Activated CD4-positive, alpha-beta memory T cell treated with anti-CD3 and anti-CD28 coated beads, Interleukin-2, amount 10 ng/mL, durations not matched to agents 7 days and 5 days (primary cell): ENCODE measurements around the gene ANKLE2. TPM values are rescaled to one million over a fixed set of nuclear protein-coding genes. Genes with fewer than 3 reads are reported as not detected.

Experiments
- CTCF ChIA-PET: fragments of 350-600 bp; sonication (Branson Sonifier 250); formaldehyde crosslinking; loops from one replicate; lab custom pipeline; 2021; ENCODE audit warnings: antibody characterized with exemption, inconsistent platforms; lab: Charles Lee
- POLR2A ChIA-PET: fragments of 350-600 bp; sonication (Branson Sonifier 250); formaldehyde crosslinking; loops from one replicate; lab custom pipeline; 2021; ENCODE audit warnings: antibody characterized with exemption; lab: Charles Lee
- DNase-seq: peaks from one replicate; pipeline ENCODE4 v3.0.0-alpha.2; 2020
- H3K27ac Mint-ChIP-seq: one replicate; pipeline ENCODE4 v1.8.0; 2021; ENCODE audit warnings: mild to moderate bottlenecking, mixed read lengths
- H3K27me3 Mint-ChIP-seq: one replicate; pipeline ENCODE4 v1.8.0; 2021; ENCODE audit warnings: mixed read lengths
- H3K36me3 Mint-ChIP-seq: one replicate; pipeline ENCODE4 v1.8.0; 2021; ENCODE audit warnings: low read depth, mixed read lengths
- H3K4me1 Mint-ChIP-seq: one replicate; pipeline ENCODE4 v1.8.0; 2021; ENCODE audit warnings: mixed read lengths
- H3K4me3 Mint-ChIP-seq: one replicate; pipeline ENCODE4 v1.8.0; 2021; ENCODE audit warnings: mild to moderate bottlenecking, mixed read lengths
- H3K9me3 Mint-ChIP-seq: one replicate; pipeline ENCODE4 v1.8.0; 2021; ENCODE audit warnings: mixed read lengths
- total RNA-seq, 2 experiments: library from RNA; stranded (reverse); gene quantifications; one replicate each; pipeline ENCODE4 v1.2.3, GENCODE V29; 2021

ANKLE2 gene
- total RNA-seq, 2 experiments from 2014 or later, result 88.6 to 89.3 TPM

GRCh38 chr12:132731574-132731973 is 30.1 kb downstream of the ANKLE2 start:
- Mint-ChIP-seq H3K27ac (no peak overlapping the region), H3K36me3 (peaks cover 92% of the 10 kb centered on the region), H3K27me3 (no peaks in the 10 kb centered on the region), H3K4me3 (no peak overlapping the region), H3K9me3 (no peaks in the 10 kb centered on the region), H3K4me1 (no peaks in the 10 kb centered on the region)
- no peak for DNase-seq
- ChIA-PET CTCF (no interaction called here), POLR2A (no interaction called here)

GRCh38 chr12:132730353-132730752 is 31.3 kb downstream of the ANKLE2 start:
- Mint-ChIP-seq H3K4me3 (no peak overlapping the region), H3K27me3 (no peaks in the 10 kb centered on the region), H3K4me1 (no peaks in the 10 kb centered on the region), H3K27ac (no peak overlapping the region), H3K9me3 (no peaks in the 10 kb centered on the region), H3K36me3 (peaks cover 92% of the 10 kb centered on the region)
- no peak for DNase-seq
- ChIA-PET POLR2A (no interaction called here), CTCF (interaction anchor here (0.5 kb wide), 1 partner anchor 164 kb away, joined by 3 read pairs; no protein-coding TSS in a partner anchor)

- Mint-ChIP-seq H3K27me3 (no peaks in the 10 kb centered on the region), H3K9me3 (no peaks in the 10 kb centered on the region), H3K36me3 (peaks cover 91% of the 10 kb centered on the region), H3K4me1 (no peaks in the 10 kb centered on the region), H3K4me3 (no peak overlapping the region), H3K27ac (no peak overlapping the region)
- POLR2A ChIA-PET, result no interaction called here
- CTCF ChIA-PET, result no interaction called here
- no peak for DNase-seq
Measured at GRCh38 chr12:132729541-132730320, 31.9 kb downstream of the ANKLE2 start.

GRCh38 chr12:132728502-132728901 is 33.1 kb downstream of the ANKLE2 start:
- no peaks in the 10 kb centered on the region for H3K4me1 Mint-ChIP-seq
- H3K4me3 Mint-ChIP-seq, result no peak overlapping the region
- CTCF ChIA-PET, result no interaction called here
- POLR2A ChIA-PET, result no interaction called here
- DNase-seq, result no peak
- H3K9me3 Mint-ChIP-seq, result no peaks in the 10 kb centered on the region
- peaks cover 88% of the 10 kb centered on the region for H3K36me3 Mint-ChIP-seq
- no peak overlapping the region for H3K27ac Mint-ChIP-seq
- H3K27me3 Mint-ChIP-seq, result no peaks in the 10 kb centered on the region

- Mint-ChIP-seq H3K27me3 (no peaks in the 10 kb centered on the region), H3K4me1 (no peaks in the 10 kb centered on the region), H3K27ac (no peak overlapping the region), H3K36me3 (peaks cover 82% of the 10 kb centered on the region), H3K4me3 (no peak overlapping the region), H3K9me3 (no peaks in the 10 kb centered on the region)
- ChIA-PET CTCF (no interaction called here), POLR2A (no interaction called here)
- DNase-seq, result no peak
Measured at GRCh38 chr12:132727091-132727794, 34.4 kb downstream of the ANKLE2 start.

GRCh38 chr12:132726386-132726785 is 35.2 kb downstream of the ANKLE2 start:
- Mint-ChIP-seq H3K27me3 (no peaks in the 10 kb centered on the region), H3K36me3 (peaks cover 79% of the 10 kb centered on the region), H3K27ac (no peak overlapping the region), H3K4me1 (no peaks in the 10 kb centered on the region), H3K4me3 (no peak overlapping the region), H3K9me3 (no peaks in the 10 kb centered on the region)
- CTCF ChIA-PET, result no interaction called here
- POLR2A ChIA-PET, result no interaction called here
- no peak for DNase-seq

GRCh38 chr12:132724506-132725241 is 37.0 kb downstream of the ANKLE2 start:
- Mint-ChIP-seq H3K27ac (no peak overlapping the region), H3K27me3 (no peaks in the 10 kb centered on the region), H3K9me3 (no peaks in the 10 kb centered on the region), H3K4me3 (no peak overlapping the region), H3K36me3 (peaks cover 73% of the 10 kb centered on the region), H3K4me1 (no peaks in the 10 kb centered on the region)
- ChIA-PET POLR2A (no interaction called here), CTCF (no interaction called here)
- DNase-seq, result no peak

- Mint-ChIP-seq H3K27ac (no peak overlapping the region), H3K27me3 (no peaks in the 10 kb centered on the region), H3K4me1 (no peaks in the 10 kb centered on the region), H3K36me3 (peaks cover 77% of the 10 kb centered on the region), H3K9me3 (no peaks in the 10 kb centered on the region), H3K4me3 (no peak overlapping the region)
- ChIA-PET POLR2A (no interaction called here), CTCF (no interaction called here)
- no peak for DNase-seq
Measured at GRCh38 chr12:132723764-132724140, 37.9 kb downstream of the ANKLE2 start.

- H3K36me3 Mint-ChIP-seq, result peaks cover 74% of the 10 kb centered on the region
- H3K9me3 Mint-ChIP-seq, result no peaks in the 10 kb centered on the region
- no peak overlapping the region for H3K4me3 Mint-ChIP-seq
- DNase-seq, result no peak
- no peak overlapping the region for H3K27ac Mint-ChIP-seq
- H3K4me1 Mint-ChIP-seq, result no peaks in the 10 kb centered on the region
- ChIA-PET POLR2A (no interaction called here), CTCF (no interaction called here)
- H3K27me3 Mint-ChIP-seq, result no peaks in the 10 kb centered on the region
Measured at GRCh38 chr12:132723015-132723763, 38.4 kb downstream of the ANKLE2 start.

GRCh38 chr12:132720606-132721345 is 40.9 kb downstream of the ANKLE2 start:
- CTCF ChIA-PET, result no interaction called here
- Mint-ChIP-seq H3K9me3 (no peaks in the 10 kb centered on the region), H3K36me3 (peaks cover 64% of the 10 kb centered on the region), H3K27ac (no peak overlapping the region), H3K4me1 (no peaks in the 10 kb centered on the region), H3K4me3 (no peak overlapping the region), H3K27me3 (no peaks in the 10 kb centered on the region)
- no peak for DNase-seq
- POLR2A ChIA-PET, result no interaction called here

GRCh38 chr12:132719954-132720324 is 41.7 kb downstream of the ANKLE2 start:
- H3K4me3 Mint-ChIP-seq, result no peak overlapping the region
- H3K27ac Mint-ChIP-seq, result no peak overlapping the region
- CTCF ChIA-PET, result no interaction called here
- H3K36me3 Mint-ChIP-seq, result peaks cover 56% of the 10 kb centered on the region
- no peaks in the 10 kb centered on the region for H3K9me3 Mint-ChIP-seq
- no peaks in the 10 kb centered on the region for H3K27me3 Mint-ChIP-seq
- H3K4me1 Mint-ChIP-seq, result no peaks in the 10 kb centered on the region
- POLR2A ChIA-PET, result no interaction called here
- DNase-seq, result no peak

GRCh38 chr12:132719141-132719953 is 42.3 kb downstream of the ANKLE2 start:
- peaks cover 56% of the 10 kb centered on the region for H3K36me3 Mint-ChIP-seq
- CTCF ChIA-PET, result no interaction called here
- no peak overlapping the region for H3K4me3 Mint-ChIP-seq
- DNase-seq, result no peak
- peaks cover 3% of the 10 kb centered on the region for H3K4me1 Mint-ChIP-seq
- H3K27ac Mint-ChIP-seq, result no peak overlapping the region
- H3K9me3 Mint-ChIP-seq, result no peaks in the 10 kb centered on the region
- H3K27me3 Mint-ChIP-seq, result no peaks in the 10 kb centered on the region
- POLR2A ChIA-PET, result no interaction called here
